GM12873 (cell line): Measurements from ENCODE around the gene TUBB4B.

Source experiments
- TF ChIP-seq, protein P1 (sequence below): IDR thresholded peaks from 2 replicates; pipeline ENCODE4 v1.5.1; 2012; ENCODE audit warnings: low read depth, mild to moderate bottlenecking, moderate library complexity, low read length, control low read depth; ENCODE audit not compliant: insufficient read depth; ENCODE audit errors: missing control alignments

TUBB4B gene

GRCh38 chr9:137256856-137257255 lies 15.8 kb downstream of the TUBB4B start:
- TF ChIP-seq, protein P1, sequence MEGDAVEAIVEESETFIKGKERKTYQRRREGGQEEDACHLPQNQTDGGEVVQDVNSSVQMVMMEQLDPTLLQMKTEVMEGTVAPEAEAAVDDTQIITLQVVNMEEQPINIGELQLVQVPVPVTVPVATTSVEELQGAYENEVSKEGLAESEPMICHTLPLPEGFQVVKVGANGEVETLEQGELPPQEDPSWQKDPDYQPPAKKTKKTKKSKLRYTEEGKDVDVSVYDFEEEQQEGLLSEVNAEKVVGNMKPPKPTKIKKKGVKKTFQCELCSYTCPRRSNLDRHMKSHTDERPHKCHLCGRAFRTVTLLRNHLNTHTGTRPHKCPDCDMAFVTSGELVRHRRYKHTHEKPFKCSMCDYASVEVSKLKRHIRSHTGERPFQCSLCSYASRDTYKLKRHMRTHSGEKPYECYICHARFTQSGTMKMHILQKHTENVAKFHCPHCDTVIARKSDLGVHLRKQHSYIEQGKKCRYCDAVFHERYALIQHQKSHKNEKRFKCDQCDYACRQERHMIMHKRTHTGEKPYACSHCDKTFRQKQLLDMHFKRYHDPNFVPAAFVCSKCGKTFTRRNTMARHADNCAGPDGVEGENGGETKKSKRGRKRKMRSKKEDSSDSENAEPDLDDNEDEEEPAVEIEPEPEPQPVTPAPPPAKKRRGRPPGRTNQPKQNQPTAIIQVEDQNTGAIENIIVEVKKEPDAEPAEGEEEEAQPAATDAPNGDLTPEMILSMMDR, result no peak

GRCh38 chr9:137262173-137262908 lies 21.3 kb downstream of the TUBB4B start:
- TF ChIP-seq, protein P1, result peak; percentile 40

GRCh38 chr9:137262909-137263285 lies 21.8 kb downstream of the TUBB4B start:
- TF ChIP-seq, protein P1, result no peak

- TF ChIP-seq, protein P1, result no peak
These were observed 22.4 kb downstream of the TUBB4B start for GRCh38 chr9:137263506-137263905.

GRCh38 chr9:137264067-137264466 lies 23.0 kb downstream of the TUBB4B start:
- TF ChIP-seq, protein P1, result no peak

DNA sequence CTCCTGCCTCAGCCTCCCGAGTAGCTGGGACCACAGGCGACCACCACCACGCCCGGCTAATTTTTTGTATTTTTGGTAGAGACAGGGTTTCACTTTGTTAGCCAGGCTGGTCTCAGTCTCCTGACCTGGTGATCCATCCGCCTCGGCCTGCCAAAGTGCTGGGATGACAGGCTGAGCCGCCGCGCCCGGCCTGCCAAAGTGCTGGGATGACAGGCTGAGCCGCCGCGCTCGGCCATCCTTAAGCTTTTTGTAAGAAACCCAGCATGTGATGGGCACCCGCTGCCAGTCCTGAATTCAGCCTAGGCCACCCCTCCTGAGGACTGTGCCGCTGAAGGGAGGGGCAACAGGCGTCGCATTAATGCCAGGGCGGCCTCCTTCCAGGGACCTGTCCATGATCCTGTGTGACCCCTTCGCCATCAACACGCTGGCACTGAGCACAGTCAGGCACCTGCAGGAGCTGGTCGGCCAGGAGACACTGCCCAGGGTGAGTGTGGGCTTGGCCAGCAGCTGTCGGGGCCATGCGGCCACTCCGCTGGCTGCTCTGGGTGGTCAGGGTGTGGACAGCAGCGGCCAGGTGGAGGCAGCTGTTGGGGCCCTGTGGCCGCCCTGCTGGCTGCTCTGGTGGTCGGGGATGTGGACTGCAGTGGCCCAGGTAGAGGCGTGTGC lies 24.5 kb downstream of the TUBB4B start:
- TF ChIP-seq, protein P1, result no peak

- TF ChIP-seq, protein P1, result no peak
These were observed 25.1 kb downstream of the TUBB4B start for GRCh38 chr9:137266162-137266527.
